NCI-H128 (cell line): Measurements from ENCODE around the gene OR2D2.
"Not testable (repeated sequence)": the region's sequence is repeated elsewhere in the genome, so short reads cannot be mapped to it uniquely, and the experiment has no call there.

ENCODE experiments used
- DNase-seq: peaks from one replicate; lab custom pipeline; 2025; ENCODE audit not compliant: unreplicated experiment; lab: John Stamatoyannopoulos, UW

Gene OR2D2

GRCh38 chr11:6882751-6883150 lies 9.5 kb downstream of the OR2D2 start:
- no peak for DNase-seq

GRCh38 chr11:6876914-6877313 lies 15.4 kb downstream of the OR2D2 start:
- no peak for DNase-seq

- DNase-seq, result no peak
Observed at GRCh38 chr11:6876325-6876724, 16.0 kb downstream of the OR2D2 start, which contains the start of gene OR10A4. Gene OR10A4 (plus strand): TSS chr11:6876625. CDS start chr11:6876648, 23 bp downstream.

- DNase-seq, result no peak
Observed at GRCh38 chr11:6875761-6876160, 16.5 kb downstream of the OR2D2 start.

- DNase-seq, result no peak
Observed at GRCh38 chr11:6871278-6871677, 21.0 kb downstream of the OR2D2 start.

GRCh38 chr11:6864438-6864837 lies 27.9 kb downstream of the OR2D2 start:
- DNase-seq, result no peak

- no peak for DNase-seq
Observed at GRCh38 chr11:6862961-6863360, 29.3 kb downstream of the OR2D2 start, which contains the start of gene OR10A2. Gene OR10A2 (plus strand): TSS chr11:6863057. CDS start chr11:6869755, 6,698 bp downstream.

GRCh38 chr11:6856871-6857270 lies 35.4 kb downstream of the OR2D2 start:
- DNase-seq, result no peak

- DNase-seq, result no peak
Observed at GRCh38 chr11:6855971-6856541, 36.2 kb downstream of the OR2D2 start.

GRCh38 chr11:6854801-6855200 lies 37.5 kb downstream of the OR2D2 start:
- DNase-seq, result not testable (repeated sequence)

GRCh38 chr11:6850526-6850925 lies 41.8 kb downstream of the OR2D2 start:
- DNase-seq, result no peak

- DNase-seq, result no peak
Observed at GRCh38 chr11:6845383-6845782, 46.9 kb downstream of the OR2D2 start, which contains the start of gene OR10A5. Gene OR10A5 (plus strand): TSS chr11:6845683. CDS start chr11:6845683, 0 bp downstream.

GRCh38 chr11:6844356-6844755 lies 47.9 kb downstream of the OR2D2 start:
- DNase-seq, result no peak

- no peak for DNase-seq
Observed at GRCh38 chr11:6843670-6844069, 48.6 kb downstream of the OR2D2 start.

GRCh38 chr11:6841694-6842093 lies 50.6 kb downstream of the OR2D2 start:
- DNase-seq, result no peak
